K562 (cell line): ENCODE measurements around the gene DVL2. TPM values are rescaled to one million over a fixed set of nuclear protein-coding genes. Genes with fewer than 3 reads are reported as not detected.

Experiments
- C11orf30 ChIP-seq: fragments of 450-650 bp; IDR thresholded peaks from 2 replicates; pipeline ENCODE4 v1.6.1; 2016; ENCODE audit warnings: low read depth, mild to moderate bottlenecking
- EZH2 ChIP-seq: IDR thresholded peaks from 2 replicates; pipeline ENCODE4 v1.6.1; 2012; ENCODE audit warnings: low read depth, mild to moderate bottlenecking, inconsistent platforms, low read length, borderline replicate concordance
- GABPB1 ChIP-seq: sonication (generic); formaldehyde crosslinking; IDR thresholded peaks from 2 replicates; pipeline ENCODE4 v1.8.0; 2022; ENCODE audit warnings: mild to moderate bottlenecking, missing genetic modification reagents
- JUN ChIP-seq, 2 experiments: sonication (generic) in 1 of 2; formaldehyde crosslinking in 1 of 2; IDR thresholded peaks; 2 replicates each; pipeline versions ENCODE4 v1.6.1 to v1.8.0; 2012 to 2022; ENCODE audit warnings: borderline replicate concordance in 2 of 2, mild to moderate bottlenecking in 2 of 2, improper control_type of control experiment in 1 of 2, low read depth in 1 of 2, low read length in 1 of 2, missing genetic modification reagents in 1 of 2
- KAT7 ChIP-seq: sonication (generic); formaldehyde crosslinking; IDR thresholded peaks from 2 replicates; pipeline ENCODE4 v1.8.0; 2022; ENCODE audit warnings: missing genetic modification reagents, mild to moderate bottlenecking, borderline replicate concordance
- MTA3 ChIP-seq: fragments of 450-650 bp; formaldehyde crosslinking; IDR thresholded peaks from 2 replicates; pipeline ENCODE4 v1.6.1; 2017; ENCODE audit warnings: mild to moderate bottlenecking, borderline replicate concordance
- RAD51 ChIP-seq: fragments of 450-650 bp; IDR thresholded peaks from 2 replicates; pipeline ENCODE4 v1.7.1; 2016; ENCODE audit warnings: low read depth, mild to moderate bottlenecking, borderline replicate concordance
- SMAD4 ChIP-seq: fragments of 250-450 bp; sonication (Bioruptor Pico); conservative IDR thresholded peaks from 2 replicates; pipeline ENCODE4 v1.8.0; 2021; ENCODE audit warnings: inconsistent platforms, mild to moderate bottlenecking, moderate library complexity
- SMARCB1 ChIP-seq: IDR thresholded peaks from 2 replicates; pipeline ENCODE4 v1.6.1; 2011; ENCODE audit warnings: improper control_type of control experiment, low read depth; ENCODE audit not compliant: insufficient read length
- SRSF1 ChIP-seq: fragments of 200-400 bp; formaldehyde crosslinking; IDR thresholded peaks from 2 replicates; pipeline ENCODE4 v1.6.1; 2017; ENCODE audit warnings: mild to moderate bottlenecking, low read depth, low read length, moderate library complexity
- ZBED1 ChIP-seq: IDR thresholded peaks from 2 replicates; pipeline ENCODE4 v1.6.1; 2014
- ZNF232 ChIP-seq: sonication (generic); formaldehyde crosslinking; IDR thresholded peaks from 2 replicates; pipeline ENCODE4 v1.8.0; 2022; ENCODE audit warnings: mild to moderate bottlenecking, missing genetic modification reagents
- polyA plus RNA-seq, 8 experiments: library from polyadenylated mRNA; depleted of rRNA in 4 of 8; stranded (reverse) in 5 of 8; unstranded in 3 of 8; fragments of >200 nt; fragmentation: Nextera tagmentation in 2 of 8; fragmentation: Illumina TruSeq in 1 of 8; extraction: Ambion mirVana in 2 of 8; extraction: Trizol in 1 of 8; gene quantifications; 2 replicates each; pipeline versions ENCODE4 v1.2.1 to v1.2.3, GENCODE V29; 2011 to 2014; ENCODE audit warnings: inconsistent platforms in 1 of 8, missing spikeins in 1 of 8
- total RNA-seq, 7 experiments: library from RNA; depleted of rRNA in 6 of 7; stranded (reverse); fragments of >200 nt in 6 of 7; fragmentation: Illumina TruSeq in 2 of 7; extraction: Trizol in 2 of 7; gene quantifications; 2 replicates each; pipeline versions ENCODE4 v1.2.1 to v1.2.3, GENCODE V29; 2011 to 2021; ENCODE audit warnings: low replicate concordance in 1 of 7
- TF ChIP-seq, protein P1 (sequence below), 3 experiments: fragments of 200-800 bp in 1 of 3; sonication (Bioruptor generic) in 1 of 3; sonication (generic) in 1 of 3; formaldehyde crosslinking in 1 of 3; IDR thresholded peaks; 2 replicates each; pipeline versions ENCODE4 v1.6.1 to v1.8.0; 2016 to 2022; ENCODE audit warnings: mild to moderate bottlenecking in 2 of 3, missing compliant biosample characterization in 2 of 3, missing genetic modification characterization in 2 of 3, missing genetic modification reagents in 1 of 3
- TF ChIP-seq, protein P2 (sequence below): fragments of 450-650 bp; IDR thresholded peaks from 2 replicates; pipeline ENCODE4 v1.6.1; 2014; ENCODE audit warnings: low read depth, mild to moderate bottlenecking, moderate library complexity, borderline replicate concordance
- TF ChIP-seq, protein P3 (sequence below): sonication (generic); formaldehyde crosslinking; IDR thresholded peaks from 2 replicates; pipeline ENCODE4 v1.8.1; 2023; ENCODE audit warnings: mild to moderate bottlenecking, missing genetic modification reagents
- TF ChIP-seq, protein P4 (sequence below), 2 experiments: fragments of 450-650 bp in 1 of 2; IDR thresholded peaks; 2 replicates each; pipeline ENCODE4 v1.6.1; 2011 to 2017; ENCODE audit warnings: low read depth in 2 of 2, antibody characterized with exemption in 1 of 2, borderline replicate concordance in 1 of 2, low read length in 1 of 2, mild to moderate bottlenecking in 1 of 2, mixed read lengths in 1 of 2; ENCODE audit not compliant: control insufficient read depth in 1 of 2

DVL2 gene
- total and polyA plus RNA-seq, 9 of the 15 experiments (the other 6 are each of a cell fraction or from before 2014, with no cell fraction given): 1.3 to 49.5 (median 24.3) TPM

DNA sequence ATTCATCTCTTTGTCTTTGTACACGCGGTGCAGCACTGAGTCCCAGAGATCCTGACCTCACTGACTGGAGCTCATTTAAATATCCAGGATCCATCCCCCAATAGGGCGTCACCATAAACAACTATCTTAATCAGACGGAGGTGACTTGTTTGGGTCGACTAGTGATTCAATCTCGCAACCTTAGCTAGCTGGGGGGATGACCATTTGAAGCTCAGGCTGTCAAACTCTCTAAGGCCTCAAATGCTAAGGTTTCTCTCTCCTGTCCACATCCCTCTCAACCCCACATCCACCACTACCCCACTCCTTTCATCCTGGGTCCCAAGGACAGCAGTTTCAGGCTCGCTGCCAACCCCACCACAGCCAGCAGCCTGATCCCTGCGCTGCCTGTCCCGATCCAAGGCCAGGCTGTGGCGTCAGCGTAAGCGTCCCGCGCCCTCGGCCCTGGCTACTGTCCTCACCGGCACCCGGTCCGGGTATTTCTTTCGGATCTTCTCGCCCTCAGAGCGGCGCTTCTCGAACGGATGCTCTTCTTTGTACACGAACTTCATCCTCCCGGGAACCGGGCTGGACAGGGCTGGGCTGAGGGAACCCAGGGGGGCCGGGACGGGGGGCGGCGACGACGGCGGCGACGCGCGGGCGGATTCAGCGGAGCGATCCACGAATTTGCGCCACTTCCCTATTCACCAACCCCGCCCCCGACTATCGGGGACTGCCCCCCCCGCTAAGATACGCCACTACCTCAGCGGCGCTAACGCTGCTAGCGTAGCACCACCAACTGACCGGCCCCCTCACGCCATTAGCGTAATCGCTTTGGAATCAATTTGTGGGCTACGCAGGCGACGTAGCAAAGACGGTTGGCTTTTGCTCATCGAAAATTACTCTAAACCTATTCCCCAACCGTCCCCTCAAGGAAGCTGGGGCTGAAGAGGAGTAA, 7.7 kb upstream of the DVL2 start, which contains the start of gene GABARAP (continued):
- no peak for TF ChIP-seq JUN (IDR thresholded peaks at IDR 0.05; ENCODE audit: borderline replicate concordance, low read depth, low read length)
- no peak for TF ChIP-seq JUN (CRISPR knock-in tag; IDR thresholded peaks at IDR 0.05; ENCODE audit: borderline replicate concordance)
- peak; percentile 74; the same call in 1 of the 2 replicates for TF ChIP-seq MTA3
- TF ChIP-seq RAD51: peak; percentile 17; the same call in 1 of the 2 replicates
- TF ChIP-seq C11orf30: 0 out of 2 replicates have a peak, but pooled peaks have one; percentile 12
- TF ChIP-seq SMARCB1: no peak
- TF ChIP-seq KAT7 (CRISPR knock-in tag): peak; percentile 54; the same call in 1 of the 2 replicates
- TF ChIP-seq GABPB1 (CRISPR knock-in tag): peak; percentile 49; the same call in 1 of the 2 replicates
- TF ChIP-seq, protein P1, sequence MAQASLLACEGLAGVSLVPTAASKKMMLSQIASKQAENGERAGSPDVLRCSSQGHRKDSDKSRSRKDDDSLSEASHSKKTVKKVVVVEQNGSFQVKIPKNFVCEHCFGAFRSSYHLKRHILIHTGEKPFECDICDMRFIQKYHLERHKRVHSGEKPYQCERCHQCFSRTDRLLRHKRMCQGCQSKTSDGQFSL (CRISPR knock-in tag; IDR thresholded peaks at IDR 0.05): peak; percentile 84
- TF ChIP-seq, protein P1 (tag; IDR thresholded peaks at IDR 0.05): peak in 1 of 2 experiments; percentile 96; a peak in 2 of 4 replicates
- TF ChIP-seq SMAD4 (CRISPR knock-in tag): peak; percentile 33
- no peak for TF ChIP-seq ZNF232 (CRISPR knock-in tag)
- TF ChIP-seq, protein P2, sequence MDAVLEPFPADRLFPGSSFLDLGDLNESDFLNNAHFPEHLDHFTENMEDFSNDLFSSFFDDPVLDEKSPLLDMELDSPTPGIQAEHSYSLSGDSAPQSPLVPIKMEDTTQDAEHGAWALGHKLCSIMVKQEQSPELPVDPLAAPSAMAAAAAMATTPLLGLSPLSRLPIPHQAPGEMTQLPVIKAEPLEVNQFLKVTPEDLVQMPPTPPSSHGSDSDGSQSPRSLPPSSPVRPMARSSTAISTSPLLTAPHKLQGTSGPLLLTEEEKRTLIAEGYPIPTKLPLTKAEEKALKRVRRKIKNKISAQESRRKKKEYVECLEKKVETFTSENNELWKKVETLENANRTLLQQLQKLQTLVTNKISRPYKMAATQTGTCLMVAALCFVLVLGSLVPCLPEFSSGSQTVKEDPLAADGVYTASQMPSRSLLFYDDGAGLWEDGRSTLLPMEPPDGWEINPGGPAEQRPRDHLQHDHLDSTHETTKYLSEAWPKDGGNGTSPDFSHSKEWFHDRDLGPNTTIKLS: no peak
- TF ChIP-seq ZBED1: peak; percentile 42; the same call in 1 of the 2 replicates
- TF ChIP-seq, protein P3, sequence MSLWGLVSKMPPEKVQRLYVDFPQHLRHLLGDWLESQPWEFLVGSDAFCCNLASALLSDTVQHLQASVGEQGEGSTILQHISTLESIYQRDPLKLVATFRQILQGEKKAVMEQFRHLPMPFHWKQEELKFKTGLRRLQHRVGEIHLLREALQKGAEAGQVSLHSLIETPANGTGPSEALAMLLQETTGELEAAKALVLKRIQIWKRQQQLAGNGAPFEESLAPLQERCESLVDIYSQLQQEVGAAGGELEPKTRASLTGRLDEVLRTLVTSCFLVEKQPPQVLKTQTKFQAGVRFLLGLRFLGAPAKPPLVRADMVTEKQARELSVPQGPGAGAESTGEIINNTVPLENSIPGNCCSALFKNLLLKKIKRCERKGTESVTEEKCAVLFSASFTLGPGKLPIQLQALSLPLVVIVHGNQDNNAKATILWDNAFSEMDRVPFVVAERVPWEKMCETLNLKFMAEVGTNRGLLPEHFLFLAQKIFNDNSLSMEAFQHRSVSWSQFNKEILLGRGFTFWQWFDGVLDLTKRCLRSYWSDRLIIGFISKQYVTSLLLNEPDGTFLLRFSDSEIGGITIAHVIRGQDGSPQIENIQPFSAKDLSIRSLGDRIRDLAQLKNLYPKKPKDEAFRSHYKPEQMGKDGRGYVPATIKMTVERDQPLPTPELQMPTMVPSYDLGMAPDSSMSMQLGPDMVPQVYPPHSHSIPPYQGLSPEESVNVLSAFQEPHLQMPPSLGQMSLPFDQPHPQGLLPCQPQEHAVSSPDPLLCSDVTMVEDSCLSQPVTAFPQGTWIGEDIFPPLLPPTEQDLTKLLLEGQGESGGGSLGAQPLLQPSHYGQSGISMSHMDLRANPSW: no peak
- TF ChIP-seq, protein P4, sequence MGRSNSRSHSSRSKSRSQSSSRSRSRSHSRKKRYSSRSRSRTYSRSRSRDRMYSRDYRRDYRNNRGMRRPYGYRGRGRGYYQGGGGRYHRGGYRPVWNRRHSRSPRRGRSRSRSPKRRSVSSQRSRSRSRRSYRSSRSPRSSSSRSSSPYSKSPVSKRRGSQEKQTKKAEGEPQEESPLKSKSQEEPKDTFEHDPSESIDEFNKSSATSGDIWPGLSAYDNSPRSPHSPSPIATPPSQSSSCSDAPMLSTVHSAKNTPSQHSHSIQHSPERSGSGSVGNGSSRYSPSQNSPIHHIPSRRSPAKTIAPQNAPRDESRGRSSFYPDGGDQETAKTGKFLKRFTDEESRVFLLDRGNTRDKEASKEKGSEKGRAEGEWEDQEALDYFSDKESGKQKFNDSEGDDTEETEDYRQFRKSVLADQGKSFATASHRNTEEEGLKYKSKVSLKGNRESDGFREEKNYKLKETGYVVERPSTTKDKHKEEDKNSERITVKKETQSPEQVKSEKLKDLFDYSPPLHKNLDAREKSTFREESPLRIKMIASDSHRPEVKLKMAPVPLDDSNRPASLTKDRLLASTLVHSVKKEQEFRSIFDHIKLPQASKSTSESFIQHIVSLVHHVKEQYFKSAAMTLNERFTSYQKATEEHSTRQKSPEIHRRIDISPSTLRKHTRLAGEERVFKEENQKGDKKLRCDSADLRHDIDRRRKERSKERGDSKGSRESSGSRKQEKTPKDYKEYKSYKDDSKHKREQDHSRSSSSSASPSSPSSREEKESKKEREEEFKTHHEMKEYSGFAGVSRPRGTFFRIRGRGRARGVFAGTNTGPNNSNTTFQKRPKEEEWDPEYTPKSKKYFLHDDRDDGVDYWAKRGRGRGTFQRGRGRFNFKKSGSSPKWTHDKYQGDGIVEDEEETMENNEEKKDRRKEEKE (IDR thresholded peaks at IDR 0.05; ENCODE audit: borderline replicate concordance in 1 of 2, control insufficient read depth in 1 of 2, low read depth in 2 of 2, low read length in 1 of 2): no peak
- TF ChIP-seq EZH2: no peak
- peak; percentile 97 for TF ChIP-seq SRSF1
